K562 (cell line): Measurements from ENCODE around the gene SLC15A3. TPM values are rescaled to one million over a fixed set of nuclear protein-coding genes. Genes with fewer than 3 reads are reported as not detected.

Source experiments
- PCBP2 ChIP-seq: fragments of 200-400 bp; formaldehyde crosslinking; IDR thresholded peaks from 2 replicates; pipeline ENCODE4 v1.6.1; 2018; ENCODE audit warnings: low read length, low read depth, mild to moderate bottlenecking, moderate library complexity; ENCODE audit not compliant: poor library complexity, severe bottlenecking
- U2AF1 ChIP-seq: fragments of 200-400 bp; formaldehyde crosslinking; optimal IDR thresholded peaks from 2 replicates; pipeline ENCODE3; 2017; ENCODE audit warnings: mild to moderate bottlenecking, low read depth, low read length, moderate library complexity
- ZNF232 ChIP-seq: sonication (generic); formaldehyde crosslinking; IDR thresholded peaks from 2 replicates; pipeline ENCODE4 v1.8.0; 2022; ENCODE audit warnings: mild to moderate bottlenecking, missing genetic modification reagents
- ZNF318 ChIP-seq, 2 experiments: fragments of 450-650 bp; IDR thresholded peaks; 2 replicates each; pipeline ENCODE4 v1.6.1; 2016; ENCODE audit warnings: mild to moderate bottlenecking in 2 of 2, borderline replicate concordance in 1 of 2, low read depth in 1 of 2, moderate library complexity in 1 of 2
- polyA plus RNA-seq, 8 experiments: library from polyadenylated mRNA; depleted of rRNA in 4 of 8; stranded (reverse) in 5 of 8; unstranded in 3 of 8; fragments of >200 nt; fragmentation: Nextera tagmentation in 2 of 8; fragmentation: Illumina TruSeq in 1 of 8; extraction: Ambion mirVana in 2 of 8; extraction: Trizol in 1 of 8; gene quantifications; 2 replicates each; pipeline versions ENCODE4 v1.2.1 to v1.2.3, GENCODE V29; 2011 to 2014; ENCODE audit warnings: inconsistent platforms in 1 of 8, missing spikeins in 1 of 8
- total RNA-seq, 7 experiments: library from RNA; depleted of rRNA in 6 of 7; stranded (reverse); fragments of >200 nt in 6 of 7; fragmentation: Illumina TruSeq in 2 of 7; extraction: Trizol in 2 of 7; gene quantifications; 2 replicates each; pipeline versions ENCODE4 v1.2.1 to v1.2.3, GENCODE V29; 2011 to 2021; ENCODE audit warnings: low replicate concordance in 1 of 7

Gene SLC15A3
- total and polyA plus RNA-seq, 9 of the 15 experiments (the other 6 are each of a cell fraction or from before 2014, with no cell fraction given): 0.07 to 0.27 TPM; not detected in 7

GRCh38 chr11:60899977-60900376 lies 52.0 kb downstream of the SLC15A3 start (continued):
- TF ChIP-seq ZNF318 (IDR thresholded peaks at IDR 0.05; ENCODE audit: borderline replicate concordance in 1 of 2, low read depth in 1 of 2): no peak
- TF ChIP-seq PCBP2: no peak
- TF ChIP-seq U2AF1: no peak
- no peak for TF ChIP-seq ZNF232
